ENCODE measurements around the gene TBC1D7.

The TBC1D7 gene

GRCh38 chr6:13355999-13356785 is 27.9 kb upstream of the TBC1D7 start:
- H3K79me2 ChIP-seq (ENCODE audit: insufficient read depth, low read depth) = no peaks in the 10 kb centered on the region
- no peaks in the 10 kb centered on the region for H3K27me3 ChIP-seq (ENCODE audit: insufficient read depth, low read depth)
- no peaks in the 10 kb centered on the region for H3K36me3 ChIP-seq (ENCODE audit: insufficient read depth)
- H4K20me1 ChIP-seq (ENCODE audit: insufficient read depth) = no peaks in the 10 kb centered on the region
- H3K4me2 ChIP-seq = peak overlapping the region; percentile 79
- peak overlapping the region; percentile 70 for H3K27ac ChIP-seq
- H2AFZ ChIP-seq (ENCODE audit: low read depth) = peak overlapping the region; percentile 43
- TF ChIP-seq, protein P1, sequence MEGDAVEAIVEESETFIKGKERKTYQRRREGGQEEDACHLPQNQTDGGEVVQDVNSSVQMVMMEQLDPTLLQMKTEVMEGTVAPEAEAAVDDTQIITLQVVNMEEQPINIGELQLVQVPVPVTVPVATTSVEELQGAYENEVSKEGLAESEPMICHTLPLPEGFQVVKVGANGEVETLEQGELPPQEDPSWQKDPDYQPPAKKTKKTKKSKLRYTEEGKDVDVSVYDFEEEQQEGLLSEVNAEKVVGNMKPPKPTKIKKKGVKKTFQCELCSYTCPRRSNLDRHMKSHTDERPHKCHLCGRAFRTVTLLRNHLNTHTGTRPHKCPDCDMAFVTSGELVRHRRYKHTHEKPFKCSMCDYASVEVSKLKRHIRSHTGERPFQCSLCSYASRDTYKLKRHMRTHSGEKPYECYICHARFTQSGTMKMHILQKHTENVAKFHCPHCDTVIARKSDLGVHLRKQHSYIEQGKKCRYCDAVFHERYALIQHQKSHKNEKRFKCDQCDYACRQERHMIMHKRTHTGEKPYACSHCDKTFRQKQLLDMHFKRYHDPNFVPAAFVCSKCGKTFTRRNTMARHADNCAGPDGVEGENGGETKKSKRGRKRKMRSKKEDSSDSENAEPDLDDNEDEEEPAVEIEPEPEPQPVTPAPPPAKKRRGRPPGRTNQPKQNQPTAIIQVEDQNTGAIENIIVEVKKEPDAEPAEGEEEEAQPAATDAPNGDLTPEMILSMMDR (conservative IDR thresholded peaks at IDR 0.05; ENCODE audit: low read depth, low read length) = no peak
- H3K4me3 ChIP-seq (IDR thresholded peaks at IDR 0.05; ENCODE audit: insufficient read depth, low read depth, low read length) = no peak overlapping the region
- peaks cover 45% of the 10 kb centered on the region for H3K4me1 ChIP-seq (ENCODE audit: low read depth, poor library complexity, severe bottlenecking)
- H3K9ac ChIP-seq = peak overlapping the region; percentile 28; the same call in 1 of the 2 replicates

- TF ChIP-seq, protein P1 (conservative IDR thresholded peaks at IDR 0.05; ENCODE audit: low read depth, low read length) = no peak
- Histone ChIP-seq H3K27me3 (ENCODE audit: insufficient read depth, low read depth) (no peaks in the 10 kb centered on the region), H3K4me1 (ENCODE audit: low read depth, poor library complexity, severe bottlenecking) (peaks cover 45% of the 10 kb centered on the region), H4K20me1 (ENCODE audit: insufficient read depth) (no peaks in the 10 kb centered on the region), H3K4me2 (peak overlapping the region; percentile 79), H2AFZ (ENCODE audit: low read depth) (peak overlapping the region; percentile 43; the same call in 1 of the 2 replicates), H3K27ac (peak overlapping the region; percentile 70), H3K4me3 (IDR thresholded peaks at IDR 0.05; ENCODE audit: insufficient read depth, low read depth, low read length) (no peak overlapping the region), H3K79me2 (ENCODE audit: insufficient read depth, low read depth) (no peaks in the 10 kb centered on the region), H3K36me3 (ENCODE audit: insufficient read depth) (no peaks in the 10 kb centered on the region), H3K9ac (peak overlapping the region; percentile 28; the same call in 1 of the 2 replicates)
These were observed 27.0 kb upstream of the TBC1D7 start for GRCh38 chr6:13355043-13355945.

DNA sequence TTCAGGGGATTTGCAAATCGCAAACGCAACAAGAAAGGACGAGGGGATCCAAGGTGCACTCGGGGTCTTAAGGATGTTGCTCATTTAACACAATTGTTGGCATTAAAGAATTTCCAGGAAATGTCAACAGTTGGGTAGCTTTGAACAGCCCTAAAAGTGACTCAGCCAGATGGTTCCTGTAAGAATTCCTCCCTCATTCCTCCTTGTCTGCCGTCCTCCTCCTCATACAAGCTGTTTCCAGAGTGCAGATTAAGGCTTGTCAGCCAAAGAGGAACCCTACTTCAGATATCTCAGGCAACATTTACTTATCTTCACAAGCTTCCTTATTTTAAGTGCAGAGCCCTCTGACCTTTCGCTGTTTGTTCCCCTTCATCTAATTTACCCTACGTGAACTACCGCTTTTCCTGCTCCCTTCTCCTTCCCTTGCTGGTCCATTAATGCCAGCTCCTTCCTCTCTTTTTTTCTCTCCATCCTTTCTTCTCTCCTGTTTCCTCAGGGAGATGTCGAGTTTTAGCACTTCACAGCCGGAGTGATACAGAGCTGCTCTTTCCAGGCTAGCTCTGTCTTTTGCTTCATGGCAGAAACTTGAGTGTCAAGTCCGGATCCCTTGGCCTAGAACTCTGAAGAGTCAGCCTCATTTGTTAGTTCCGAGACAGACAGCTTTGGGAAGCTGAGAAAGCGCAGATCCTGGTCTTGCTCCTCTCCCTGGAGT is 26.1 kb upstream of the TBC1D7 start:
- H2AFZ ChIP-seq (ENCODE audit: low read depth) = peak overlapping the region; percentile 20; the same call in 1 of the 2 replicates
- H3K4me3 ChIP-seq (IDR thresholded peaks at IDR 0.05; ENCODE audit: insufficient read depth, low read depth, low read length) = no peak overlapping the region
- H3K4me2 ChIP-seq = peak overlapping the region; percentile 79
- TF ChIP-seq, protein P1 (conservative IDR thresholded peaks at IDR 0.05; ENCODE audit: low read depth, low read length) = no peak
- peak overlapping the region; percentile 70 for H3K27ac ChIP-seq
- no peaks in the 10 kb centered on the region for H3K36me3 ChIP-seq (ENCODE audit: insufficient read depth)
- H3K79me2 ChIP-seq (ENCODE audit: insufficient read depth, low read depth) = no peaks in the 10 kb centered on the region
- H3K4me1 ChIP-seq (ENCODE audit: low read depth, poor library complexity, severe bottlenecking) = peaks cover 45% of the 10 kb centered on the region
- no peaks in the 10 kb centered on the region for H4K20me1 ChIP-seq (ENCODE audit: insufficient read depth)
- no peak overlapping the region for H3K9ac ChIP-seq
- no peaks in the 10 kb centered on the region for H3K27me3 ChIP-seq (ENCODE audit: insufficient read depth, low read depth)

GRCh38 chr6:13352165-13352564 is 23.8 kb upstream of the TBC1D7 start:
- H3K27ac ChIP-seq = no peak overlapping the region
- no peak overlapping the region for H2AFZ ChIP-seq (ENCODE audit: low read depth)

More at GRCh38 chr6:13352165-13352564, 23.8 kb upstream of the TBC1D7 start:
- Histone ChIP-seq H3K9ac (no peak overlapping the region), H3K4me2 (no peak overlapping the region), H3K36me3 (ENCODE audit: insufficient read depth) (no peaks in the 10 kb centered on the region), H3K79me2 (ENCODE audit: insufficient read depth, low read depth) (no peaks in the 10 kb centered on the region), H3K4me1 (ENCODE audit: low read depth, poor library complexity, severe bottlenecking) (peaks cover 31% of the 10 kb centered on the region), H4K20me1 (ENCODE audit: insufficient read depth) (no peaks in the 10 kb centered on the region), H3K27me3 (ENCODE audit: insufficient read depth, low read depth) (no peaks in the 10 kb centered on the region), H3K4me3 (IDR thresholded peaks at IDR 0.05; ENCODE audit: insufficient read depth, low read depth, low read length) (no peak overlapping the region)
- TF ChIP-seq, protein P1 (conservative IDR thresholded peaks at IDR 0.05; ENCODE audit: low read depth, low read length) = no peak
